IMR-90 (cell line): ENCODE measurements around the gene NPIPA3. TPM values are rescaled to one million over a fixed set of nuclear protein-coding genes. Genes with fewer than 3 reads are reported as not detected.
"Not testable (repeated sequence)": the region's sequence is repeated elsewhere in the genome, so short reads cannot be mapped to it uniquely, and the experiment has no call there.

Source experiments
- ATAC-seq: fragments of 200-7000 bp; cut with Tn5 transposase; 2 replicates; pipeline ENCODE4 v1.9.1; 2020; ENCODE audit warnings: low read depth, mild to moderate bottlenecking, moderate library complexity
- BruUV-seq: library from RNA; stranded (reverse); fragments of 400-500 nt; replicated peaks from 2 replicates; lab custom pipeline; 2021; lab: Mats Ljungman, UMichigan
- CTCF ChIA-PET: fragments of 300-600 bp; formaldehyde crosslinking; extraction: SDS; loops from one replicate; lab custom pipeline; 2021; ENCODE audit warnings: antibody characterized with exemption; lab: Yijun Ruan, JAX
- POLR2A ChIA-PET: fragments of 300-600 bp; sonication (Branson Sonifier 250); formaldehyde crosslinking; loops from one replicate; lab custom pipeline; 2022; ENCODE audit warnings: antibody characterized with exemption; ENCODE audit not compliant: unreplicated experiment; lab: Charles Lee
- DNase-seq: peaks from one replicate; pipeline ENCODE4 v3.0.0; 2013
- H2AFZ ChIP-seq: replicated peaks from 2 replicates; pipeline ENCODE3; 2013; ENCODE audit warnings: low read length, mild to moderate bottlenecking; ENCODE audit not compliant: poor library complexity
- H2AK5ac ChIP-seq: 2 replicates; pipeline ENCODE4 v1.6.1; 2013; ENCODE audit warnings: low read depth, low read length, inconsistent platforms
- H2AK9ac ChIP-seq: replicated peaks from 2 replicates; pipeline ENCODE3; 2013; ENCODE audit warnings: mild to moderate bottlenecking, low read depth, low read length, moderate library complexity; ENCODE audit not compliant: poor library complexity
- H2BK120ac ChIP-seq: 2 replicates; pipeline ENCODE4 v1.6.1; 2013; ENCODE audit warnings: low read depth, low read length, inconsistent platforms
- H2BK15ac ChIP-seq: 3 replicates; pipeline ENCODE4 v1.6.1; 2013; ENCODE audit warnings: low read depth, low read length, inconsistent platforms
- H2BK20ac ChIP-seq: 2 replicates; pipeline ENCODE4 v1.6.1; 2013; ENCODE audit warnings: low read depth, mild to moderate bottlenecking, inconsistent platforms, low read length, moderate library complexity
- H2BK5ac ChIP-seq: 2 replicates; pipeline ENCODE4 v1.6.1; 2013; ENCODE audit warnings: mild to moderate bottlenecking, low read depth, low read length, inconsistent platforms; ENCODE audit not compliant: poor library complexity, severe bottlenecking
- H3K14ac ChIP-seq: replicated peaks from 2 replicates; pipeline ENCODE4 v1.6.1; 2013; ENCODE audit warnings: low read depth, low read length, inconsistent platforms
- H3K18ac ChIP-seq: 2 replicates; pipeline ENCODE4 v1.6.1; 2013; ENCODE audit warnings: low read depth, low read length, control low read depth
- H3K23ac ChIP-seq: 2 replicates; pipeline ENCODE4 v1.6.1; 2013; ENCODE audit warnings: low read depth, low read length, inconsistent platforms
- H3K27ac ChIP-seq: 2 replicates; pipeline ENCODE4 v1.5.1; 2013; ENCODE audit warnings: mild to moderate bottlenecking, control low read depth, low read length; ENCODE audit not compliant: insufficient read depth
- H3K27me3 ChIP-seq: 2 replicates; pipeline ENCODE4 v1.6.1; 2013; ENCODE audit warnings: low read length; ENCODE audit not compliant: control insufficient read depth, insufficient read depth
- H3K36me3 ChIP-seq: 2 replicates; pipeline ENCODE4 v1.6.1; 2013; ENCODE audit warnings: low read length, mixed read lengths; ENCODE audit not compliant: control insufficient read depth, insufficient read depth
- H3K4ac ChIP-seq: 2 replicates; pipeline ENCODE4 v1.6.1; 2013; ENCODE audit warnings: low read depth, low read length, inconsistent platforms
- H3K4me1 ChIP-seq: 2 replicates; pipeline ENCODE4 v1.6.1; 2013; ENCODE audit warnings: low read length, mixed read lengths; ENCODE audit not compliant: control insufficient read depth, insufficient read depth
- H3K4me2 ChIP-seq: 2 replicates; pipeline ENCODE4 v1.6.1; 2013; ENCODE audit warnings: low read depth, mild to moderate bottlenecking, control low read depth, low read length, moderate library complexity
- H3K4me3 ChIP-seq: 2 replicates; pipeline ENCODE4 v1.5.1; 2013; ENCODE audit warnings: low read depth, mild to moderate bottlenecking, control low read depth, low read length, moderate library complexity; ENCODE audit not compliant: insufficient read depth
- H3K56ac ChIP-seq: 2 replicates; pipeline ENCODE4 v1.6.1; 2013; ENCODE audit warnings: low read length, inconsistent platforms; ENCODE audit not compliant: insufficient read depth; ENCODE audit errors: extremely low read depth
- H3K79me1 ChIP-seq, 2 experiments: 2 replicates each; pipeline ENCODE4 v1.6.1; 2013; ENCODE audit warnings: low read length in 2 of 2, inconsistent platforms in 1 of 2, low read depth in 1 of 2
- H3K9ac ChIP-seq: 2 replicates; pipeline ENCODE4 v1.6.1; 2013; ENCODE audit warnings: low read depth, low read length, control low read depth
- H3K9me1 ChIP-seq: 2 replicates; pipeline ENCODE4 v1.6.1; 2013; ENCODE audit warnings: low read length, inconsistent platforms; ENCODE audit not compliant: insufficient read depth
- H3K9me3 ChIP-seq: 2 replicates; pipeline ENCODE4 v1.6.1; 2013; ENCODE audit warnings: low read length; ENCODE audit not compliant: control insufficient read depth, insufficient read depth
- H4K20me1 ChIP-seq: 2 replicates; pipeline ENCODE4 v1.6.1; 2013; ENCODE audit warnings: low read length, inconsistent platforms; ENCODE audit not compliant: insufficient read depth
- H4K5ac ChIP-seq: 2 replicates; pipeline ENCODE4 v1.6.1; 2013; ENCODE audit warnings: mild to moderate bottlenecking, low read depth, low read length, control low read depth
- H4K8ac ChIP-seq, 2 experiments: 2 replicates each; pipeline ENCODE4 v1.6.1; 2013; ENCODE audit warnings: low read depth in 2 of 2, low read length in 2 of 2, control low read depth in 1 of 2, inconsistent platforms in 1 of 2
- H4K91ac ChIP-seq: 2 replicates; pipeline ENCODE4 v1.6.1; 2013; ENCODE audit warnings: low read depth, low read length, inconsistent platforms; ENCODE audit not compliant: insufficient read depth
- WGBS, 2 experiments: methylation state at CpG; one replicate each; pipeline versions ENCODE4 v1.1.5 to v1.1.7; 2013; ENCODE audit warnings: missing lambda C conversion rate in 2 of 2; ENCODE audit not compliant: insufficient read length in 1 of 2; ENCODE audit errors: extremely low coverage in 2 of 2; 5-methylcytosine and 5-hydroxymethylcytosine counted together
- dilution Hi-C: fragments of 300-500 bp; cut with HindIII; formaldehyde crosslinking; loops from one replicate; pipeline ENCODE4 v1.14.3; 2018; ENCODE audit warnings: low sequenced_read_pairs; ENCODE audit not compliant: unreplicated experiment
- in situ Hi-C: fragments of 300-500 bp; cut with MboI; formaldehyde crosslinking; loops from 3 replicates; pipeline ENCODE4 v1.14.3; 2019; ENCODE audit warnings: low sequenced_read_pairs, inconsistent platforms, mixed read lengths
- intact Hi-C: fragments of 100-400 bp; cut with micrococcal nuclease; formaldehyde crosslinking; loops from 2 replicates; pipeline ENCODE4 v1.10.0; 2022
- polyA plus RNA-seq, 3 experiments: library from polyadenylated mRNA; depleted of rRNA; stranded (reverse); fragments of >200 nt; gene quantifications; 2 replicates each; pipeline ENCODE4 v1.2.3, GENCODE V29; 2012; ENCODE audit warnings: low replicate concordance in 1 of 3
- total RNA-seq: library from RNA; depleted of rRNA; stranded (reverse); fragments of >200 nt; gene quantifications from 2 replicates; pipeline ENCODE4 v1.2.3, GENCODE V29; 2012

Gene NPIPA3
- total and polyA plus RNA-seq, 2 of the 4 experiments (the other 2 are of a cell fraction): not detected

DNA sequence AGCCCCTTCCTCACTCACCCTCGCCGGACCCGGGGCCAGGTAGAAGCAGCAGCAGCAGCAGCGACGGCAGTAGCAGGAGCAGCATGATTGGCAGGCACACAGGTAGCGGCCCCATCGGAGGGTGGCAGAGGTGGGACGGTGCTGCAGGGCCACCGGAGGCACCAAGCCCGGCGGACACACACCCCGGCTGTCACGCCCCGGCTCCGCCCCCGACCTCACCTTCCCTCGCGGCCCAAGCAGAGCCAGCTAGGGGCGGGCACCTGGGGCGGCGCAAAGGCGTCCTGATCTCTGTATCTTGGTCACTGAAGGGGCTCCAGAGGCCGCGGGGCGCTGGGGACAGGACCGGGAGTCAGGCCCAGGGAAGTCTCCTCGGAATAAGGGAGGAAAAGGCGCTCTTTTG, 30.0 kb downstream of the NPIPA3 start:
- H3K4me3 ChIP-seq, H4K8ac ChIP-seq, H3K9me1 ChIP-seq, H2BK5ac ChIP-seq, H2BK120ac ChIP-seq, H3K14ac ChIP-seq, ATAC-seq, H3K56ac ChIP-seq, H3K23ac ChIP-seq, CTCF ChIA-PET, H3K79me1 ChIP-seq, H2AK9ac ChIP-seq, H2AK5ac ChIP-seq, H4K20me1 ChIP-seq, H4K91ac ChIP-seq, H3K27ac ChIP-seq, dilution Hi-C loops, H4K5ac ChIP-seq, H3K4me2 ChIP-seq, H3K9ac ChIP-seq, H3K9me3 ChIP-seq, H3K27me3 ChIP-seq, H3K4me1 ChIP-seq, POLR2A ChIA-PET, BruUV-seq, H3K4ac ChIP-seq, H2AFZ ChIP-seq, DNase-seq, in situ Hi-C loops, H3K36me3 ChIP-seq, H3K18ac ChIP-seq, H2BK15ac ChIP-seq, H2BK20ac ChIP-seq, intact Hi-C loops: not testable (repeated sequence)
- WGBS, 2 experiments: no CpG with 5 or more reads among the region's 28 CpGs

DNA sequence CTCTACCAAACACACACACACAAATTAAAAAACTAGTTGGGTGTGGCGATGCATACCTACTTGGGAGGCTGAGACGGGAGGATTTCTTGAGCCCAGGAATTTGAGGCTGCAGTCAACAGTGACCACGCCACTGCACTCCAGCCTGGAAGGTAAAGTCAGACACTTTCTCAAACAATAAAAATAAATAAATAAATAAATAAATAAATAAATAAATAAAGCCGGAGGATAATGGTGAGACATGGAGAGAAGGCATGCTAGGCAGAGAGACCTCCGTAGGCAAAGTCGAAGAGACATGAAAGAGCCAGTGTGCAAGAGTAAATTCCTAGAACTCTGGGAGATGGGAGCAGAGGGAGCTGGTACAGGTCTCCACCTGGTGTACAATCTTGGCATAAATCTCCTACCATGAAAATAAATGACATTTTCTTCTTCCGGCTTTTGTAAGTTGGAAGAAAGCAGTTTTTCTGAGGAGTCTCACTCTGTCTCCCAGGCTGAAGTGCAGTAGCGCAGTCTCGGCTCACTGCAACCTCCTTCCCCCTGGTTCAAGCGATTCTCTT, 37.7 kb downstream of the NPIPA3 start:
- DNase-seq, ATAC-seq, H4K91ac ChIP-seq, H3K18ac ChIP-seq, CTCF ChIA-PET, H3K27ac ChIP-seq, H3K79me1 ChIP-seq, H3K9me1 ChIP-seq, BruUV-seq, H3K56ac ChIP-seq, POLR2A ChIA-PET, intact Hi-C loops, H2BK20ac ChIP-seq, H3K9ac ChIP-seq, H4K5ac ChIP-seq, H3K4me1 ChIP-seq, H2BK5ac ChIP-seq, H3K4ac ChIP-seq, H2AK5ac ChIP-seq, H3K23ac ChIP-seq, H2BK120ac ChIP-seq, H3K27me3 ChIP-seq, H3K36me3 ChIP-seq, H2AFZ ChIP-seq, in situ Hi-C loops, H3K4me2 ChIP-seq, H4K20me1 ChIP-seq, H3K4me3 ChIP-seq, H2AK9ac ChIP-seq, H4K8ac ChIP-seq, H2BK15ac ChIP-seq, H3K14ac ChIP-seq, H3K9me3 ChIP-seq, dilution Hi-C loops: not testable (repeated sequence)
- WGBS, 2 experiments: no CpG with 5 or more reads among the region's 10 CpGs
